ENCODE measurements around the gene SH3TC1. TPM values are rescaled to one million over a fixed set of nuclear protein-coding genes. Genes with fewer than 3 reads are reported as not detected.

The SH3TC1 gene
- 0.70 and 1.6 TPM in 2 replicates for total RNA-seq
- long read RNA-seq, result 0 reads

- Mint-ChIP-seq H3K4me3 (ENCODE audit: unreplicated experiment) (no peak within 1 kb of the TSS), H3K27me3 (ENCODE audit: unreplicated experiment) (peaks cover 12% of the 10 kb centered on the region), H3K9me3 (ENCODE audit: unreplicated experiment) (no peaks in the 10 kb centered on the region), H3K4me1 (ENCODE audit: unreplicated experiment) (peaks cover 29% of the 10 kb centered on the region), H3K36me3 (ENCODE audit: unreplicated experiment) (no peaks in the 10 kb centered on the region), H3K27ac (ENCODE audit: unreplicated experiment) (peak within 1 kb of the TSS; percentile 82)
- peak; percentile 95 for DNase-seq (ENCODE audit: extremely low spot score, unreplicated experiment)
- no peak for TF ChIP-seq CTCF (IDR thresholded peaks at IDR 0.05)
Measured at GRCh38 chr4:8198906-8199593, at the start of gene SH3TC1. SH3TC1 (plus strand) TSS chr4:8199290; CDS start chr4:8205195, 5,905 bp downstream.

- Mint-ChIP-seq H3K4me3 (ENCODE audit: unreplicated experiment) (no peak overlapping the region), H3K36me3 (ENCODE audit: unreplicated experiment) (no peaks in the 10 kb centered on the region), H3K27ac (ENCODE audit: unreplicated experiment) (no peak overlapping the region), H3K9me3 (ENCODE audit: unreplicated experiment) (no peaks in the 10 kb centered on the region), H3K4me1 (ENCODE audit: unreplicated experiment) (no peaks in the 10 kb centered on the region), H3K27me3 (ENCODE audit: unreplicated experiment) (peaks cover 45% of the 10 kb centered on the region)
- no peak for DNase-seq (ENCODE audit: extremely low spot score, unreplicated experiment)
- no peak for TF ChIP-seq CTCF (IDR thresholded peaks at IDR 0.05)
Measured at GRCh38 chr4:8149664-8150063, 49.4 kb upstream of the SH3TC1 start.

GRCh38 chr4:8150152-8151090 is 48.7 kb upstream of the SH3TC1 start:
- no peak for DNase-seq (ENCODE audit: extremely low spot score, unreplicated experiment)
- Mint-ChIP-seq H3K27ac (ENCODE audit: unreplicated experiment) (no peak overlapping the region), H3K36me3 (ENCODE audit: unreplicated experiment) (no peaks in the 10 kb centered on the region), H3K4me1 (ENCODE audit: unreplicated experiment) (no peaks in the 10 kb centered on the region), H3K4me3 (ENCODE audit: unreplicated experiment) (no peak overlapping the region), H3K27me3 (ENCODE audit: unreplicated experiment) (peaks cover 48% of the 10 kb centered on the region), H3K9me3 (ENCODE audit: unreplicated experiment) (no peaks in the 10 kb centered on the region)
- no peak for TF ChIP-seq CTCF (IDR thresholded peaks at IDR 0.05)

GRCh38 chr4:8151165-8151650 is 47.9 kb upstream of the SH3TC1 start:
- Mint-ChIP-seq H3K4me1 (ENCODE audit: unreplicated experiment) (no peaks in the 10 kb centered on the region), H3K4me3 (ENCODE audit: unreplicated experiment) (no peak overlapping the region), H3K27ac (ENCODE audit: unreplicated experiment) (no peak overlapping the region), H3K9me3 (ENCODE audit: unreplicated experiment) (no peaks in the 10 kb centered on the region), H3K36me3 (ENCODE audit: unreplicated experiment) (no peaks in the 10 kb centered on the region), H3K27me3 (ENCODE audit: unreplicated experiment) (peaks cover 43% of the 10 kb centered on the region)
- no peak for DNase-seq (ENCODE audit: extremely low spot score, unreplicated experiment)
- TF ChIP-seq CTCF (IDR thresholded peaks at IDR 0.05), result no peak
